IMR-90 (cell line): Measurements from ENCODE around the gene FOXP1. TPM values are rescaled to one million over a fixed set of nuclear protein-coding genes. Genes with fewer than 3 reads are reported as not detected.

Experiments
- ATAC-seq: fragments of 200-7000 bp; cut with Tn5 transposase; 2 replicates; pipeline ENCODE4 v1.9.1; 2020; ENCODE audit warnings: low read depth, mild to moderate bottlenecking, moderate library complexity
- BruUV-seq: library from RNA; stranded (reverse); fragments of 400-500 nt; replicated peaks from 2 replicates; lab custom pipeline; 2021; lab: Mats Ljungman, UMichigan
- CTCF ChIA-PET: fragments of 300-600 bp; formaldehyde crosslinking; extraction: SDS; loops from one replicate; lab custom pipeline; 2021; ENCODE audit warnings: antibody characterized with exemption; lab: Yijun Ruan, JAX
- POLR2A ChIA-PET: fragments of 300-600 bp; sonication (Branson Sonifier 250); formaldehyde crosslinking; loops from one replicate; lab custom pipeline; 2022; ENCODE audit warnings: antibody characterized with exemption; ENCODE audit not compliant: unreplicated experiment; lab: Charles Lee
- DNase-seq: peaks from one replicate; pipeline ENCODE4 v3.0.0; 2013
- H2AFZ ChIP-seq: replicated peaks from 2 replicates; pipeline ENCODE3; 2013; ENCODE audit warnings: low read length, mild to moderate bottlenecking; ENCODE audit not compliant: poor library complexity
- H2AK5ac ChIP-seq: 2 replicates; pipeline ENCODE4 v1.6.1; 2013; ENCODE audit warnings: low read depth, low read length, inconsistent platforms
- H2AK9ac ChIP-seq: replicated peaks from 2 replicates; pipeline ENCODE3; 2013; ENCODE audit warnings: mild to moderate bottlenecking, low read depth, low read length, moderate library complexity; ENCODE audit not compliant: poor library complexity
- H2BK120ac ChIP-seq: 2 replicates; pipeline ENCODE4 v1.6.1; 2013; ENCODE audit warnings: low read depth, low read length, inconsistent platforms
- H2BK15ac ChIP-seq: 3 replicates; pipeline ENCODE4 v1.6.1; 2013; ENCODE audit warnings: low read depth, low read length, inconsistent platforms
- H2BK20ac ChIP-seq: 2 replicates; pipeline ENCODE4 v1.6.1; 2013; ENCODE audit warnings: low read depth, mild to moderate bottlenecking, inconsistent platforms, low read length, moderate library complexity
- H2BK5ac ChIP-seq: 2 replicates; pipeline ENCODE4 v1.6.1; 2013; ENCODE audit warnings: mild to moderate bottlenecking, low read depth, low read length, inconsistent platforms; ENCODE audit not compliant: poor library complexity, severe bottlenecking
- H3K14ac ChIP-seq: replicated peaks from 2 replicates; pipeline ENCODE4 v1.6.1; 2013; ENCODE audit warnings: low read depth, low read length, inconsistent platforms
- H3K18ac ChIP-seq: 2 replicates; pipeline ENCODE4 v1.6.1; 2013; ENCODE audit warnings: low read depth, low read length, control low read depth
- H3K23ac ChIP-seq: 2 replicates; pipeline ENCODE4 v1.6.1; 2013; ENCODE audit warnings: low read depth, low read length, inconsistent platforms
- H3K27ac ChIP-seq: 2 replicates; pipeline ENCODE4 v1.5.1; 2013; ENCODE audit warnings: mild to moderate bottlenecking, control low read depth, low read length; ENCODE audit not compliant: insufficient read depth
- H3K27me3 ChIP-seq: 2 replicates; pipeline ENCODE4 v1.6.1; 2013; ENCODE audit warnings: low read length; ENCODE audit not compliant: control insufficient read depth, insufficient read depth
- H3K36me3 ChIP-seq: 2 replicates; pipeline ENCODE4 v1.6.1; 2013; ENCODE audit warnings: low read length, mixed read lengths; ENCODE audit not compliant: control insufficient read depth, insufficient read depth
- H3K4ac ChIP-seq: 2 replicates; pipeline ENCODE4 v1.6.1; 2013; ENCODE audit warnings: low read depth, low read length, inconsistent platforms
- H3K4me1 ChIP-seq: 2 replicates; pipeline ENCODE4 v1.6.1; 2013; ENCODE audit warnings: low read length, mixed read lengths; ENCODE audit not compliant: control insufficient read depth, insufficient read depth
- H3K4me2 ChIP-seq: 2 replicates; pipeline ENCODE4 v1.6.1; 2013; ENCODE audit warnings: low read depth, mild to moderate bottlenecking, control low read depth, low read length, moderate library complexity
- H3K4me3 ChIP-seq: 2 replicates; pipeline ENCODE4 v1.5.1; 2013; ENCODE audit warnings: low read depth, mild to moderate bottlenecking, control low read depth, low read length, moderate library complexity; ENCODE audit not compliant: insufficient read depth
- H3K56ac ChIP-seq: 2 replicates; pipeline ENCODE4 v1.6.1; 2013; ENCODE audit warnings: low read length, inconsistent platforms; ENCODE audit not compliant: insufficient read depth; ENCODE audit errors: extremely low read depth
- H3K79me1 ChIP-seq, 2 experiments: 2 replicates each; pipeline ENCODE4 v1.6.1; 2013; ENCODE audit warnings: low read length in 2 of 2, inconsistent platforms in 1 of 2, low read depth in 1 of 2
- H3K9ac ChIP-seq: 2 replicates; pipeline ENCODE4 v1.6.1; 2013; ENCODE audit warnings: low read depth, low read length, control low read depth
- H3K9me1 ChIP-seq: 2 replicates; pipeline ENCODE4 v1.6.1; 2013; ENCODE audit warnings: low read length, inconsistent platforms; ENCODE audit not compliant: insufficient read depth
- H3K9me3 ChIP-seq: 2 replicates; pipeline ENCODE4 v1.6.1; 2013; ENCODE audit warnings: low read length; ENCODE audit not compliant: control insufficient read depth, insufficient read depth
- H4K20me1 ChIP-seq: 2 replicates; pipeline ENCODE4 v1.6.1; 2013; ENCODE audit warnings: low read length, inconsistent platforms; ENCODE audit not compliant: insufficient read depth
- H4K5ac ChIP-seq: 2 replicates; pipeline ENCODE4 v1.6.1; 2013; ENCODE audit warnings: mild to moderate bottlenecking, low read depth, low read length, control low read depth
- H4K8ac ChIP-seq, 2 experiments: 2 replicates each; pipeline ENCODE4 v1.6.1; 2013; ENCODE audit warnings: low read depth in 2 of 2, low read length in 2 of 2, control low read depth in 1 of 2, inconsistent platforms in 1 of 2
- H4K91ac ChIP-seq: 2 replicates; pipeline ENCODE4 v1.6.1; 2013; ENCODE audit warnings: low read depth, low read length, inconsistent platforms; ENCODE audit not compliant: insufficient read depth
- BHLHE40 ChIP-seq: fragments of 150-350 bp; IDR thresholded peaks from 2 replicates; pipeline ENCODE4 v1.6.1; 2016; ENCODE audit warnings: mild to moderate bottlenecking, low read depth, low read length
- CEBPB ChIP-seq: IDR thresholded peaks from 2 replicates; pipeline ENCODE4 v1.6.1; 2012; ENCODE audit warnings: low read depth, low read length, improper control_type of control experiment
- MAZ ChIP-seq: IDR thresholded peaks from 2 replicates; pipeline ENCODE4 v1.6.1; 2012; ENCODE audit warnings: low read depth, mild to moderate bottlenecking, low read length, improper control_type of control experiment, moderate library complexity, borderline replicate concordance
- RAD21 ChIP-seq: IDR thresholded peaks from 2 replicates; pipeline ENCODE4 v1.6.1; 2012; ENCODE audit warnings: low read length, improper control_type of control experiment
- RFX5 ChIP-seq: IDR thresholded peaks from 2 replicates; pipeline ENCODE4 v1.8.0; 2012; ENCODE audit warnings: low read depth, mild to moderate bottlenecking, low read length, moderate library complexity
- SMC3 ChIP-seq: fragments of 150-350 bp; IDR thresholded peaks from 2 replicates; pipeline ENCODE4 v1.6.1; 2016; ENCODE audit warnings: low read depth, mild to moderate bottlenecking, antibody characterized with exemption, low read length, moderate library complexity
- WGBS, 2 experiments: methylation state at CpG; one replicate each; pipeline versions ENCODE4 v1.1.5 to v1.1.7; 2013; ENCODE audit warnings: missing lambda C conversion rate in 2 of 2; ENCODE audit not compliant: insufficient read length in 1 of 2; ENCODE audit errors: extremely low coverage in 2 of 2; 5-methylcytosine and 5-hydroxymethylcytosine counted together
- dilution Hi-C: fragments of 300-500 bp; cut with HindIII; formaldehyde crosslinking; loops from one replicate; pipeline ENCODE4 v1.14.3; 2018; ENCODE audit warnings: low sequenced_read_pairs; ENCODE audit not compliant: unreplicated experiment
- in situ Hi-C: fragments of 300-500 bp; cut with MboI; formaldehyde crosslinking; loops from 3 replicates; pipeline ENCODE4 v1.14.3; 2019; ENCODE audit warnings: low sequenced_read_pairs, inconsistent platforms, mixed read lengths
- intact Hi-C: fragments of 100-400 bp; cut with micrococcal nuclease; formaldehyde crosslinking; loops from 2 replicates; pipeline ENCODE4 v1.10.0; 2022
- polyA plus RNA-seq, 3 experiments: library from polyadenylated mRNA; depleted of rRNA; stranded (reverse); fragments of >200 nt; gene quantifications; 2 replicates each; pipeline ENCODE4 v1.2.3, GENCODE V29; 2012; ENCODE audit warnings: low replicate concordance in 1 of 3
- total RNA-seq: library from RNA; depleted of rRNA; stranded (reverse); fragments of >200 nt; gene quantifications from 2 replicates; pipeline ENCODE4 v1.2.3, GENCODE V29; 2012
- TF ChIP-seq, protein P1 (sequence below): fragments of 150-350 bp; IDR thresholded peaks from 2 replicates; pipeline ENCODE4 v1.6.1; 2016; ENCODE audit warnings: low read depth, mild to moderate bottlenecking, low read length, moderate library complexity, borderline replicate concordance
- TF ChIP-seq, protein P2 (sequence below): conservative IDR thresholded peaks from 2 replicates; pipeline ENCODE4 v1.5.1; 2012; ENCODE audit warnings: mild to moderate bottlenecking, low read depth, low read length, improper control_type of control experiment

FOXP1 gene
- total and polyA plus RNA-seq, 2 of the 4 experiments (the other 2 are of a cell fraction) = 37.0 to 132 TPM

DNA sequence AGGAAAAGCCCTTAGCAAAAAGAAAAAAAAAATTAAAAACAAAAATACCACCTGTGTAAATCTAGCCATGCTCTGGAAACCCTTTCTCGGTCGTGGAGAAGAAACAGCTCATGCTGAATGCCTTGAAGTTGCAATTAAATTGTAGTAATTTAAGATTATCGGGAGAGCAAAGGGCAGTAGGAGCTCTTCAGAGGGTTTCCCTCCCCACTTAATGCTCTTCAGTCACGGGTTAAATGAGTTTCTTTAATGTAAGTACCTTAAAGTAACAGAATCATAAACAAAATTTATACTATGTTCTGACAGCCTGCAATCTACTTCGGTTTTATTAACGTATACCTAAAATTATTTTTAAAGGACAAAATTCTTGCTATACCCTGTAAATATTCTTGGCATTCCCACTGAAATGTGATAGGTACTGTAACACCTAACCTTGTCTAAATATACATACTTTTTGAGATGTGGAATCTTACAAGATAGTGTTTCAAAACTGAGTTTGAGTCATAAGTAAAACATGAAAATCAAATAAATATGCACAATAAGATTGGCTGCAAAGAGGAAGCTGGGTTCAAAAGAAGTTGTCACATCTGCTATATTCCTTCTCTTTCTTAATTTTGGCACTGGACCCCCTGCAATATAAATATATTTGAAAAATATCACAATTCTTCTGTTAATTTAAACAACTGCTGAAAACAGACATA lies 5.3 kb downstream of the FOXP1 start:
- no TSS peak for BruUV-seq
- Histone ChIP-seq H3K14ac (no peak overlapping the region), H2BK120ac (no peak overlapping the region; the same call in 1 of the 2 replicates), H3K23ac (no peak overlapping the region), H3K4me3 (no peak overlapping the region), H2BK20ac (0 out of 2 replicates have a peak overlapping the region, but pooled peaks have one; percentile 46), H2AK9ac (no peak overlapping the region), H3K4me1 (peaks cover 3% of the 10 kb centered on the region), H2AK5ac (peak overlapping the region; percentile 62; the same call in 1 of the 2 replicates), H2AFZ (no peak overlapping the region), H3K79me1 (peaks cover 23 to 62% of the 10 kb centered on the region in 2 experiments), H3K4ac (peak overlapping the region; percentile 55; the same call in 1 of the 2 replicates), H3K4me2 (peak overlapping the region; percentile 12; the same call in 1 of the 2 replicates), H4K91ac (no peak overlapping the region), H3K56ac (no peak overlapping the region), H2BK15ac (peak overlapping the region; percentile 72; the same call in 1 of the 3 replicates), H4K8ac (no peak overlapping the region), H3K9ac (no peak overlapping the region), H3K27ac (peak overlapping the region; percentile 21; the same call in 1 of the 2 replicates), H4K20me1 (no peaks in the 10 kb centered on the region; the same call in 1 of the 2 replicates), H3K9me3 (no peaks in the 10 kb centered on the region), H3K9me1 (no peaks in the 10 kb centered on the region), H3K18ac (0 out of 2 replicates have a peak overlapping the region, but pooled peaks have one; percentile 3), H2BK5ac (no peak overlapping the region), H3K36me3 (no peaks in the 10 kb centered on the region), H3K27me3 (no peaks in the 10 kb centered on the region), H4K5ac (no peak overlapping the region)
- in situ Hi-C loops (no loop called here), intact Hi-C loops (no loop called here), dilution Hi-C loops (no loop called here)
- ATAC-seq (no peak), DNase-seq (peak; percentile 60)
- POLR2A ChIA-PET = no interaction called here
- TF ChIP-seq SMC3 (no peak), RAD21 (no peak), MAZ (no peak), CEBPB (peak; percentile 21; the same call in 1 of the 2 replicates), BHLHE40 (no peak), RFX5 (no peak)
- TF ChIP-seq, protein P1, sequence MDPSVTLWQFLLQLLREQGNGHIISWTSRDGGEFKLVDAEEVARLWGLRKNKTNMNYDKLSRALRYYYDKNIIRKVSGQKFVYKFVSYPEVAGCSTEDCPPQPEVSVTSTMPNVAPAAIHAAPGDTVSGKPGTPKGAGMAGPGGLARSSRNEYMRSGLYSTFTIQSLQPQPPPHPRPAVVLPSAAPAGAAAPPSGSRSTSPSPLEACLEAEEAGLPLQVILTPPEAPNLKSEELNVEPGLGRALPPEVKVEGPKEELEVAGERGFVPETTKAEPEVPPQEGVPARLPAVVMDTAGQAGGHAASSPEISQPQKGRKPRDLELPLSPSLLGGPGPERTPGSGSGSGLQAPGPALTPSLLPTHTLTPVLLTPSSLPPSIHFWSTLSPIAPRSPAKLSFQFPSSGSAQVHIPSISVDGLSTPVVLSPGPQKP = no peak
- TF ChIP-seq, protein P2, sequence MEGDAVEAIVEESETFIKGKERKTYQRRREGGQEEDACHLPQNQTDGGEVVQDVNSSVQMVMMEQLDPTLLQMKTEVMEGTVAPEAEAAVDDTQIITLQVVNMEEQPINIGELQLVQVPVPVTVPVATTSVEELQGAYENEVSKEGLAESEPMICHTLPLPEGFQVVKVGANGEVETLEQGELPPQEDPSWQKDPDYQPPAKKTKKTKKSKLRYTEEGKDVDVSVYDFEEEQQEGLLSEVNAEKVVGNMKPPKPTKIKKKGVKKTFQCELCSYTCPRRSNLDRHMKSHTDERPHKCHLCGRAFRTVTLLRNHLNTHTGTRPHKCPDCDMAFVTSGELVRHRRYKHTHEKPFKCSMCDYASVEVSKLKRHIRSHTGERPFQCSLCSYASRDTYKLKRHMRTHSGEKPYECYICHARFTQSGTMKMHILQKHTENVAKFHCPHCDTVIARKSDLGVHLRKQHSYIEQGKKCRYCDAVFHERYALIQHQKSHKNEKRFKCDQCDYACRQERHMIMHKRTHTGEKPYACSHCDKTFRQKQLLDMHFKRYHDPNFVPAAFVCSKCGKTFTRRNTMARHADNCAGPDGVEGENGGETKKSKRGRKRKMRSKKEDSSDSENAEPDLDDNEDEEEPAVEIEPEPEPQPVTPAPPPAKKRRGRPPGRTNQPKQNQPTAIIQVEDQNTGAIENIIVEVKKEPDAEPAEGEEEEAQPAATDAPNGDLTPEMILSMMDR = no peak
- no CpG with 5 or more reads among the region's 6 CpGs for WGBS, 2 experiments
- CTCF ChIA-PET = interaction anchor here (0.6 kb wide), 1 partner anchor 673 kb away, joined by 4 read pairs; no protein-coding TSS in a partner anchor
